B cell (primary cell): ENCODE results near the gene RFX3. TPM values are rescaled to one million over a fixed set of nuclear protein-coding genes. Genes with fewer than 3 reads are reported as not detected.
"Not testable (repeated sequence)": the region's sequence is repeated elsewhere in the genome, so short reads cannot be mapped to it uniquely, and the experiment has no call there.

Experiments used
- ATAC-seq: fragments of 200-7000 bp; cut with Tn5 transposase; one replicate; pipeline ENCODE4 v1.10.0; 2021; ENCODE audit warnings: low read depth, mild to moderate bottlenecking, moderate number of reproducible peaks, moderate library complexity
- CTCF ChIA-PET: fragments of 350-600 bp; sonication (Branson Sonifier 250); formaldehyde crosslinking; loops from one replicate; lab custom pipeline; 2021; ENCODE audit warnings: antibody characterized with exemption, inconsistent platforms; lab: Charles Lee
- POLR2A ChIA-PET: fragments of 350-600 bp; sonication (Branson Sonifier 250); formaldehyde crosslinking; loops from one replicate; lab custom pipeline; 2021; ENCODE audit warnings: antibody characterized with exemption; lab: Charles Lee
- DNase-seq: peaks from one replicate; pipeline ENCODE4 v3.0.0; 2013
- H2AFZ ChIP-seq: 2 replicates; pipeline ENCODE4 v1.6.1; 2012; ENCODE audit warnings: mild to moderate bottlenecking, low read depth, low read length; ENCODE audit not compliant: insufficient read depth, poor library complexity, severe bottlenecking
- H3K27ac ChIP-seq, 2 donors: 1 replicate in 1 of 2; 2 replicates in 1 of 2; pipeline ENCODE4 v1.5.1; 2012 to 2013; ENCODE audit warnings: low read length in 2 of 2, mild to moderate bottlenecking in 2 of 2, moderate library complexity in 1 of 2
- H3K27me3 ChIP-seq, 4 experiments: fragments of 200-600 bp in 1 of 4; sonication (generic) in 1 of 4; replicated peaks in 1 of 4; 1 replicate in 2 of 4; 2 replicates in 2 of 4; pipeline versions ENCODE4 v1.6.1 to v1.7.0; 2013 to 2016; ENCODE audit warnings: low read length in 3 of 4, mild to moderate bottlenecking in 2 of 4, mixed read lengths in 1 of 4, moderate library complexity in 1 of 4; ENCODE audit not compliant: insufficient read depth in 4 of 4, control insufficient read depth in 3 of 4; ENCODE audit errors: control extremely low read depth in 1 of 4
- H3K36me3 ChIP-seq, 2 experiments: replicated peaks in 1 of 2; 1 replicate in 1 of 2; 2 replicates in 1 of 2; pipeline versions ENCODE4 v1.6.1 to v1.7.1; 2013; ENCODE audit warnings: low read length in 1 of 2; ENCODE audit not compliant: insufficient read depth in 2 of 2, control insufficient read depth in 1 of 2; ENCODE audit errors: control extremely low read depth in 1 of 2, extremely low read depth in 1 of 2
- H3K4me1 ChIP-seq, 2 donors: fragments of 200-600 bp in 1 of 2; sonication (generic) in 1 of 2; 1 replicate in 1 of 2; 2 replicates in 1 of 2; pipeline versions ENCODE4 v1.5.1 to v1.6.1; 2013 to 2017; ENCODE audit warnings: low read length in 2 of 2; ENCODE audit not compliant: control insufficient read depth in 2 of 2, insufficient read depth in 2 of 2
- H3K4me2 ChIP-seq: replicated peaks from 2 replicates; pipeline ENCODE3; 2012; ENCODE audit warnings: mild to moderate bottlenecking, low read depth, low read length; ENCODE audit not compliant: poor library complexity, severe bottlenecking
- H3K4me3 ChIP-seq, 5 experiments: fragments of 200-600 bp in 1 of 5; sonication (generic) in 1 of 5; 1 replicate in 3 of 5; 2 replicates in 2 of 5; pipeline versions ENCODE4 v1.5.1 to v1.7.0; 2011 to 2016; ENCODE audit warnings: low read length in 4 of 5, mild to moderate bottlenecking in 4 of 5, low read depth in 2 of 5, control low read depth in 1 of 5, moderate library complexity in 1 of 5; ENCODE audit not compliant: insufficient read depth in 1 of 5; ENCODE audit errors: control extremely low read depth in 1 of 5, extremely low read depth in 1 of 5
- H3K79me2 ChIP-seq: fragments of 200-600 bp; sonication (generic); one replicate; pipeline ENCODE4 v1.6.0; 2016; ENCODE audit warnings: low read length; ENCODE audit not compliant: control insufficient read depth, insufficient read depth
- H3K9ac ChIP-seq: fragments of 200-600 bp; sonication (generic); 2 replicates; pipeline ENCODE4 v1.6.1; 2017; ENCODE audit warnings: mild to moderate bottlenecking, low read length, moderate library complexity
- H3K9me3 ChIP-seq, 3 donors: one replicate each; pipeline versions ENCODE4 v1.6.1 to v1.7.1; 2013; ENCODE audit warnings: low read length in 2 of 3; ENCODE audit not compliant: control insufficient read depth in 2 of 3, insufficient read depth in 1 of 3; ENCODE audit errors: control extremely low read depth in 1 of 3
- H4K20me1 ChIP-seq: 2 replicates; pipeline ENCODE4 v1.6.0; 2012; ENCODE audit warnings: mild to moderate bottlenecking, low read length; ENCODE audit not compliant: insufficient read depth, control insufficient read depth, poor library complexity, severe bottlenecking
- H3K27ac Mint-ChIP-seq: one replicate; pipeline ENCODE4 v1.8.0; 2021; ENCODE audit warnings: mixed read lengths
- H3K27me3 Mint-ChIP-seq: one replicate; pipeline ENCODE4 v1.8.0; 2021; ENCODE audit warnings: mixed read lengths
- H3K4me1 Mint-ChIP-seq: one replicate; pipeline ENCODE4 v1.8.0; 2021; ENCODE audit warnings: mixed read lengths
- H3K4me3 Mint-ChIP-seq: one replicate; pipeline ENCODE4 v1.8.0; 2021; ENCODE audit warnings: mixed read lengths
- H3K9me3 Mint-ChIP-seq: one replicate; pipeline ENCODE4 v1.8.0; 2022; ENCODE audit warnings: mixed read lengths; ENCODE audit not compliant: insufficient read depth
- CTCF ChIP-seq: fragments of 200-600 bp; IDR thresholded peaks from one replicate; pipeline ENCODE4 v1.8.0; 2022; ENCODE audit warnings: antibody characterized with exemption, mild to moderate bottlenecking
- EZH2 ChIP-seq: IDR thresholded peaks from 2 replicates; pipeline ENCODE4 v1.6.1; 2012; ENCODE audit warnings: borderline replicate concordance, low read depth, mild to moderate bottlenecking, moderate library complexity, low read length; ENCODE audit not compliant: insufficient read depth, poor library complexity, severe bottlenecking
- WGBS: methylation state at CpG from one replicate; pipeline ENCODE4 v1.1.5; 2013; ENCODE audit warnings: missing lambda C conversion rate; ENCODE audit not compliant: insufficient coverage; 5-methylcytosine and 5-hydroxymethylcytosine counted together
- intact Hi-C: fragments of 100-400 bp; cut with micrococcal nuclease; formaldehyde crosslinking; loops from one replicate; pipeline ENCODE4 v1.10.0; 2022
- polyA plus RNA-seq: library from polyadenylated mRNA; depleted of rRNA; stranded (reverse); fragments of >200 nt; gene quantifications from 2 replicates; pipeline ENCODE4 v1.2.3, GENCODE V29; 2012
- total RNA-seq, 2 donors: library from RNA; stranded (reverse); fragments of 120-200 nt in 1 of 2; gene quantifications; 1 replicate in 1 of 2; 2 replicates in 1 of 2; pipeline versions ENCODE4 v1.2.3 to v1.2.4, GENCODE V29; 2013 to 2022

Gene RFX3
- total and polyA plus RNA-seq, 2 donors (not counting 1 experiment from before 2014, with no cell fraction given) = 6.1 to 39.1 TPM

- H3K79me2 ChIP-seq = no peaks in the 10 kb centered on the region
- no peak overlapping the region for H3K4me3 ChIP-seq
- ATAC-seq (no peak), DNase-seq (no peak)
- Mint-ChIP-seq H3K27ac (no peak overlapping the region), H3K4me1 (no peaks in the 10 kb centered on the region), H3K9me3 (no peaks in the 10 kb centered on the region), H3K4me3 (no peak overlapping the region), H3K27me3 (no peaks in the 10 kb centered on the region)
- H3K27ac ChIP-seq = no peak overlapping the region
- intact Hi-C loops = no loop called here
- POLR2A ChIA-PET = no interaction called here
- CTCF ChIA-PET = no interaction called here
- 83% methylated on average over 1 of the region's 2 CpGs for WGBS
- no peaks in the 10 kb centered on the region for H4K20me1 ChIP-seq
- no peaks in the 10 kb centered on the region for H3K4me1 ChIP-seq
- no peaks in the 10 kb centered on the region for H3K9me3 ChIP-seq
- H3K9ac ChIP-seq = no peak overlapping the region
- no peaks in the 10 kb centered on the region for H3K27me3 ChIP-seq
- H2AFZ ChIP-seq = no peak overlapping the region
- no peak overlapping the region for H3K4me2 ChIP-seq
- TF ChIP-seq CTCF (no peak), EZH2 (no peak)
- peaks cover 0 to 9% of the 10 kb centered on the region in 2 experiments for H3K36me3 ChIP-seq
Measured at GRCh38 chr9:3323714-3324113, 202.1 kb downstream of the RFX3 start.

- ATAC-seq = no peak
- Histone ChIP-seq H3K4me1 (no peaks in the 10 kb centered on the region), H3K4me2 (no peak overlapping the region), H3K27me3 (no peaks in the 10 kb centered on the region), H3K9ac (no peak overlapping the region), H3K27ac (no peak overlapping the region), H3K79me2 (no peaks in the 10 kb centered on the region), H3K9me3 (peaks cover 0 to 3% (median 0%) of the 10 kb centered on the region in 3 donors), H4K20me1 (no peaks in the 10 kb centered on the region), H3K36me3 (peaks cover 0 to 9% of the 10 kb centered on the region in 2 experiments), H2AFZ (no peak overlapping the region), H3K4me3 (no peak overlapping the region)
- WGBS = no CpG with 5 or more reads among the region's 4 CpGs
- no peak overlapping the region for H3K4me3 Mint-ChIP-seq
- H3K4me1 Mint-ChIP-seq = peaks cover 4% of the 10 kb centered on the region
- H3K27me3 Mint-ChIP-seq = no peaks in the 10 kb centered on the region
- intact Hi-C loops = no loop called here
- no peak for DNase-seq
- ChIA-PET CTCF (interaction anchor here (0.7 kb wide), 1 partner anchor 1046 kb away, joined by 3 read pairs; no protein-coding TSS in a partner anchor), POLR2A (no interaction called here)
- TF ChIP-seq CTCF = no peak
- no peak for TF ChIP-seq EZH2
- no peak overlapping the region for H3K27ac Mint-ChIP-seq
- peaks cover 2% of the 10 kb centered on the region for H3K9me3 Mint-ChIP-seq
Measured at GRCh38 chr9:3321186-3321585, 204.6 kb downstream of the RFX3 start.

- ATAC-seq, H3K36me3 ChIP-seq, H3K4me3 ChIP-seq, H3K4me2 ChIP-seq, H3K27me3 Mint-ChIP-seq, H3K9me3 Mint-ChIP-seq, H3K9ac ChIP-seq, POLR2A ChIA-PET, intact Hi-C loops, CTCF ChIA-PET, H3K27ac Mint-ChIP-seq, DNase-seq, H3K4me1 ChIP-seq, H3K79me2 ChIP-seq, H3K27ac ChIP-seq, H2AFZ ChIP-seq, H4K20me1 ChIP-seq, H3K27me3 ChIP-seq, H3K9me3 ChIP-seq, H3K4me3 Mint-ChIP-seq: not testable (repeated sequence)
- H3K4me1 Mint-ChIP-seq = peaks cover 10% of the 10 kb centered on the region
- 100% methylated on average over 9 of the region's 9 CpGs for WGBS
Measured at GRCh38 chr9:3312595-3312994, 213.2 kb downstream of the RFX3 start.
